Posterior cingulate gyrus (tissue), 11 donors: ENCODE data around the gene NFATC2.

Source experiments
- DNase-seq, 10 donors: peaks; one replicate each; pipeline versions ENCODE4 v3.0.0 to v3.0.0-alpha.2; 2020 to 2021; ENCODE audit warnings: mixed read lengths in 3 of 10
- intact Hi-C: fragments of 100-400 bp; cut with DNase I; formaldehyde crosslinking; loops from one replicate; pipeline ENCODE4 v1.15.1; 2023

The NFATC2 gene

GRCh38 chr20:51401496-51401895 is 141.0 kb downstream of the NFATC2 start:
- no peak for DNase-seq
- intact Hi-C loops = no loop called here

GRCh38 chr20:51400051-51400926 is 142.2 kb downstream of the NFATC2 start:
- DNase-seq = no peak
- intact Hi-C loops = no loop called here

- intact Hi-C loops = no loop called here
- no peak for DNase-seq
Observed at GRCh38 chr20:51399006-51399890, 143.3 kb downstream of the NFATC2 start.

GRCh38 chr20:51398552-51398951 is 144.0 kb downstream of the NFATC2 start:
- intact Hi-C loops = no loop called here
- DNase-seq = no peak

- no peak for DNase-seq
- intact Hi-C loops = no loop called here
Observed at GRCh38 chr20:51398083-51398482, 144.4 kb downstream of the NFATC2 start.

- DNase-seq = no peak
- intact Hi-C loops = no loop called here
Observed at GRCh38 chr20:51397137-51397536, 145.4 kb downstream of the NFATC2 start.

GRCh38 chr20:51396365-51396909 is 146.1 kb downstream of the NFATC2 start:
- intact Hi-C loops = no loop called here
- DNase-seq = no peak

GRCh38 chr20:51394706-51395105 is 147.8 kb downstream of the NFATC2 start:
- intact Hi-C loops = no loop called here
- no peak for DNase-seq

- DNase-seq = peak in 1 of 10 donors; percentile 77
- intact Hi-C loops = no loop called here
Observed at GRCh38 chr20:51393571-51393970, 148.9 kb downstream of the NFATC2 start.

- intact Hi-C loops = no loop called here
- DNase-seq = peak in 1 of 10 donors; percentile 14
Observed at GRCh38 chr20:51392614-51393186, 149.8 kb downstream of the NFATC2 start.

GRCh38 chr20:51391926-51392325 is 150.6 kb downstream of the NFATC2 start:
- intact Hi-C loops = no loop called here
- no peak for DNase-seq

GRCh38 chr20:51389543-51390264 is 152.8 kb downstream of the NFATC2 start:
- intact Hi-C loops = loop anchor here (5.0 kb wide), 1 partner anchor 208 kb away; no protein-coding TSS in a partner anchor
- DNase-seq = peak in 1 of 10 donors; percentile 7

- intact Hi-C loops = loop anchor here (5.0 kb wide), 1 partner anchor 208 kb away; no protein-coding TSS in a partner anchor
- peak in 1 of 10 donors; percentile 2 for DNase-seq
Observed at GRCh38 chr20:51388756-51389542, 153.6 kb downstream of the NFATC2 start.

- no peak for DNase-seq
- intact Hi-C loops = loop anchor here (5.0 kb wide), 1 partner anchor 209 kb away; no protein-coding TSS in a partner anchor
Observed at GRCh38 chr20:51388227-51388626, 154.3 kb downstream of the NFATC2 start.

GRCh38 chr20:51387125-51387875 is 155.2 kb downstream of the NFATC2 start:
- DNase-seq = no peak
- intact Hi-C loops = loop anchor here (5.0 kb wide), 1 partner anchor 210 kb away; no protein-coding TSS in a partner anchor

- intact Hi-C loops = loop anchor here (5.0 kb wide), 1 partner anchor 211 kb away; no protein-coding TSS in a partner anchor
- DNase-seq = no peak
Observed at GRCh38 chr20:51386586-51386985, 155.9 kb downstream of the NFATC2 start.

GRCh38 chr20:51385646-51386530 is 156.6 kb downstream of the NFATC2 start:
- intact Hi-C loops = loop anchor here (5.0 kb wide), 1 partner anchor 211 kb away; no protein-coding TSS in a partner anchor
- peak in 1 of 10 donors; percentile 27 for DNase-seq
